Right lobe of liver (tissue), 6 donors: ENCODE results near the gene KCNMA1. TPM values are rescaled to one million over a fixed set of nuclear protein-coding genes. Genes with fewer than 3 reads are reported as not detected.

Experiments used
- ATAC-seq, 4 donors: fragments of 200-7000 bp; cut with Tn5 transposase; one replicate each; pipeline ENCODE4 v1.9.1; 2020; ENCODE audit warnings: mild to moderate bottlenecking in 4 of 4, moderate library complexity in 4 of 4
- DNase-seq, 3 donors: peaks; one replicate each; pipeline ENCODE4 v3.0.0-alpha.2; 2020
- H3K27ac ChIP-seq, 3 donors: fragments of 200-600 bp; one replicate each; pipeline ENCODE4 v1.8.0; 2022
- H3K27me3 ChIP-seq, 2 donors: fragments of 200-600 bp; one replicate each; pipeline ENCODE4 v1.8.0; 2022
- H3K36me3 ChIP-seq, 4 donors: fragments of 200-600 bp; sonication (generic) in 1 of 4; one replicate each; pipeline versions ENCODE4 v1.5.1 to v1.8.0; 2017 to 2022; ENCODE audit warnings: control low read depth in 1 of 4
- H3K4me1 ChIP-seq, 4 donors: fragments of 200-600 bp; sonication (generic) in 1 of 4; one replicate each; pipeline versions ENCODE4 v1.5.1 to v1.8.0; 2017 to 2022; ENCODE audit warnings: control low read depth in 1 of 4
- H3K4me3 ChIP-seq, 3 donors: fragments of 200-600 bp; one replicate each; pipeline ENCODE4 v1.8.0; 2022
- H3K9me3 ChIP-seq, 4 donors: fragments of 200-600 bp; sonication (generic) in 1 of 4; one replicate each; pipeline versions ENCODE4 v1.5.1 to v1.8.0; 2017 to 2022; ENCODE audit warnings: control low read depth in 1 of 4
- POLR2A ChIP-seq: fragments of 450-650 bp; IDR thresholded peaks from one replicate; pipeline ENCODE4 v1.6.1; 2017; ENCODE audit warnings: antibody characterized with exemption, mild to moderate bottlenecking
- whole genome bisulfite sequencing: methylation state at CpG from one replicate; pipeline ENCODE4 v1.1.6; 2018; ENCODE audit warnings: low coverage, low lambda C conversion rate; ENCODE audit not compliant: insufficient coverage; ENCODE audit errors: missing lambda C conversion rate; 5-methylcytosine and 5-hydroxymethylcytosine counted together
- intact Hi-C, 2 donors: fragments of 100-400 bp; cut with DNase I; formaldehyde crosslinking; loops; one replicate each; pipeline versions ENCODE4 v1.11.2 to v1.14.1; 2022
- total RNA-seq, 6 experiments: library from RNA; depleted of rRNA in 2 of 6; stranded (reverse); fragments of >200 nt in 2 of 6; fragmentation: NEBNext Ultra II Directional in 3 of 6; extraction: Animal tissue kit (Norgen Biotek cat#: 25700) in 3 of 6; gene quantifications; one replicate each; pipeline versions ENCODE4 v1.1.0 to v1.2.4, GENCODE V29; 2016 to 2023
- TF ChIP-seq, protein P1 (sequence below), 4 donors: fragments of 200-600 bp in 3 of 4; fragments of 450-650 bp in 1 of 4; IDR thresholded peaks; one replicate each; pipeline versions ENCODE4 v1.5.1 to v1.8.0; 2016 to 2022; ENCODE audit warnings: antibody characterized with exemption in 4 of 4, mild to moderate bottlenecking in 2 of 4
- donor health status: DM: no; HTN: yes; CAD: no.
- donor health status: DM: no; HTN: no; CAD: no.
- donor health status: DM: no; HTN: no; CAD: no.
- donor health status: DM: no; HTN: yes; CAD: no.
- donor health status: DM: no; HTN: yes; CAD: no.

The KCNMA1 gene
- total RNA-seq, 6 experiments from 2014 or later, result 5.7 to 48.0 (median 15.1) TPM

DNA sequence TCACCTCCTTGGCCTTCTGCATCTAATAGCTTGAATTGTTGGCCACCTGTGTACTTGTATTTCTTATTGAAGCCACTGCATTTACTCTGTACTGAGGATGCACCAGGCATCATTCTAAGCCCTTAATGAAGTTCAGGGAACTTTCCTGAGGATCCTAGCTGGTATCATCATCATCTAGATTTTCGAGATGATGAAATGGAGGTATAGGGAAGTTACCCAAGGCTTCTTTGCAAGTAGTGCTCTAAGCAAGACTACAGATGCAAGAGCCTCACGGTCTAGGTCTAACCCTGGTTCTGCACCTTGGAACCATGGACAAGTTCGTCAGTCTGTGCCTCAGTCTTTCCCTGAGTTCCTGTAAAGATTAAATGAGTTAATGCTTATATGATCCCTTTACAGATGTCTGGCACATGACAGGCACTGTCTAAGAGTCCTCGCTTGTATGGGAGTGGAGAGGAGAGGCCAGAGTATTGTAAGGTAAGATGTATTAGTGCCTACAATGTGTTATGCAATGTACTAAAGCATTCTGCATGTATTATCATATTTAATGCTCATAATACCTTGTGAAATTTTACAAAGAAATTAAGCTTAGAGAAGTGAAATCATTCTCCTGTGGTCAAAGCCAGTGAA lies 145.1 kb downstream of the KCNMA1 start:
- no peak for TF ChIP-seq POLR2A
- TF ChIP-seq, protein P1, sequence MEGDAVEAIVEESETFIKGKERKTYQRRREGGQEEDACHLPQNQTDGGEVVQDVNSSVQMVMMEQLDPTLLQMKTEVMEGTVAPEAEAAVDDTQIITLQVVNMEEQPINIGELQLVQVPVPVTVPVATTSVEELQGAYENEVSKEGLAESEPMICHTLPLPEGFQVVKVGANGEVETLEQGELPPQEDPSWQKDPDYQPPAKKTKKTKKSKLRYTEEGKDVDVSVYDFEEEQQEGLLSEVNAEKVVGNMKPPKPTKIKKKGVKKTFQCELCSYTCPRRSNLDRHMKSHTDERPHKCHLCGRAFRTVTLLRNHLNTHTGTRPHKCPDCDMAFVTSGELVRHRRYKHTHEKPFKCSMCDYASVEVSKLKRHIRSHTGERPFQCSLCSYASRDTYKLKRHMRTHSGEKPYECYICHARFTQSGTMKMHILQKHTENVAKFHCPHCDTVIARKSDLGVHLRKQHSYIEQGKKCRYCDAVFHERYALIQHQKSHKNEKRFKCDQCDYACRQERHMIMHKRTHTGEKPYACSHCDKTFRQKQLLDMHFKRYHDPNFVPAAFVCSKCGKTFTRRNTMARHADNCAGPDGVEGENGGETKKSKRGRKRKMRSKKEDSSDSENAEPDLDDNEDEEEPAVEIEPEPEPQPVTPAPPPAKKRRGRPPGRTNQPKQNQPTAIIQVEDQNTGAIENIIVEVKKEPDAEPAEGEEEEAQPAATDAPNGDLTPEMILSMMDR (IDR thresholded peaks at IDR 0.05), result no peak
- intact Hi-C loops, result no loop called here
- no peak for ATAC-seq
- Histone ChIP-seq H3K36me3 (no peaks in the 10 kb centered on the region), H3K27me3 (no peaks in the 10 kb centered on the region), H3K4me3 (no peak overlapping the region), H3K9me3 (no peaks in the 10 kb centered on the region), H3K4me1 (peaks cover 0 to 50% (median 17%) of the 10 kb centered on the region in 4 donors), H3K27ac (no peak overlapping the region)
- 65% methylated on average over 4 of the region's 4 CpGs for WGBS
- DNase-seq, result no peak

GRCh38 chr10:77490534-77491314 lies 146.9 kb downstream of the KCNMA1 start:
- no peaks in the 10 kb centered on the region for H3K27me3 ChIP-seq
- H3K4me1 ChIP-seq, result peaks cover 0 to 54% (median 17%) of the 10 kb centered on the region in 4 donors
- WGBS, result 75% methylated on average over 4 of the region's 6 CpGs
- H3K9me3 ChIP-seq, result no peaks in the 10 kb centered on the region
- no peak for DNase-seq
- no peak overlapping the region for H3K4me3 ChIP-seq
- H3K27ac ChIP-seq, result peak overlapping the region in 2 of 3 donors; percentile 63 to 71
- no peak for TF ChIP-seq POLR2A
- TF ChIP-seq, protein P1 (IDR thresholded peaks at IDR 0.05), result no peak
- H3K36me3 ChIP-seq, result no peaks in the 10 kb centered on the region
- intact Hi-C loops, result no loop called here
- peak in 3 of 4 donors; percentile 3 to 12 (median 6) for ATAC-seq

GRCh38 chr10:77486517-77486916 lies 151.1 kb downstream of the KCNMA1 start:
- ATAC-seq, result peak in 1 of 4 donors; percentile 1
- no peak for DNase-seq
- Histone ChIP-seq H3K4me3 (no peak overlapping the region), H3K9me3 (no peaks in the 10 kb centered on the region), H3K36me3 (no peaks in the 10 kb centered on the region), H3K27me3 (no peaks in the 10 kb centered on the region), H3K27ac (peak overlapping the region in 1 of 3 donors; percentile 50), H3K4me1 (peaks cover 0 to 69% (median 25%) of the 10 kb centered on the region in 4 donors)
- TF ChIP-seq, protein P1 (IDR thresholded peaks at IDR 0.05), result no peak
- intact Hi-C loops, result no loop called here
- 31% methylated on average over 2 of the region's 3 CpGs for WGBS

- 17% methylated on average over 2 of the region's 2 CpGs for WGBS
- H3K4me1 ChIP-seq, result peaks cover 0 to 72% (median 28%) of the 10 kb centered on the region in 4 donors
- peak; percentile 76 to 85 (median 80) for ATAC-seq
- H3K4me3 ChIP-seq, result no peak overlapping the region
- no peaks in the 10 kb centered on the region for H3K36me3 ChIP-seq
- intact Hi-C loops, result no loop called here
- DNase-seq, result peak; percentile 37 to 87 (median 71)
- peak overlapping the region in 2 of 3 donors; percentile 50 to 51 for H3K27ac ChIP-seq
- no peaks in the 10 kb centered on the region for H3K9me3 ChIP-seq
- no peaks in the 10 kb centered on the region for H3K27me3 ChIP-seq
- TF ChIP-seq POLR2A, result no peak
- TF ChIP-seq, protein P1 (IDR thresholded peaks at IDR 0.05), result peak in 3 of 4 donors; percentile 9 to 30 (median 11)
These were observed 151.8 kb downstream of the KCNMA1 start for GRCh38 chr10:77485847-77486246.
